Aorta (tissue), 5 donors: ENCODE results near the gene ZNF516. TPM values are rescaled to one million over a fixed set of nuclear protein-coding genes. Genes with fewer than 3 reads are reported as not detected.
"Not testable (repeated sequence)": the region's sequence is repeated elsewhere in the genome, so short reads cannot be mapped to it uniquely, and the experiment has no call there.

Experiments used
- ATAC-seq: fragments of 200-7000 bp; cut with Tn5 transposase; one replicate; pipeline ENCODE4 v1.9.1; 2022; ENCODE audit warnings: moderate library complexity; ENCODE audit not compliant: low FRiP score
- DNase-seq, 2 donors: peaks; one replicate each; pipeline ENCODE4 v3.0.0-alpha.2; 2020
- H3K27ac ChIP-seq, 2 donors: one replicate each; pipeline ENCODE4 v1.5.1; 2013; ENCODE audit warnings: low read length in 2 of 2, mild to moderate bottlenecking in 2 of 2, moderate library complexity in 2 of 2, control low read depth in 1 of 2, inconsistent platforms in 1 of 2, low read depth in 1 of 2
- H3K27me3 ChIP-seq, 2 donors: one replicate each; pipeline ENCODE4 v1.6.1; 2013; ENCODE audit warnings: control low read depth in 1 of 2, low read length in 1 of 2, mild to moderate bottlenecking in 1 of 2, moderate library complexity in 1 of 2; ENCODE audit not compliant: insufficient read depth in 2 of 2, control insufficient read depth in 1 of 2
- H3K36me3 ChIP-seq, 2 donors: one replicate each; pipeline ENCODE4 v1.6.1; 2013; ENCODE audit warnings: control low read depth in 1 of 2, low read length in 1 of 2, mild to moderate bottlenecking in 1 of 2; ENCODE audit not compliant: insufficient read depth in 2 of 2, control insufficient read depth in 1 of 2
- H3K4me1 ChIP-seq, 2 donors: one replicate each; pipeline ENCODE4 v1.6.1; 2013; ENCODE audit warnings: low read length in 2 of 2, control low read depth in 1 of 2, mild to moderate bottlenecking in 1 of 2, moderate library complexity in 1 of 2; ENCODE audit not compliant: insufficient read depth in 2 of 2, control insufficient read depth in 1 of 2
- H3K4me3 ChIP-seq, 2 donors: one replicate each; pipeline ENCODE4 v1.5.1; 2013; ENCODE audit warnings: low read length in 2 of 2, control low read depth in 1 of 2, mild to moderate bottlenecking in 1 of 2
- H3K9me3 ChIP-seq: one replicate; pipeline ENCODE4 v1.6.1; 2013; ENCODE audit warnings: mild to moderate bottlenecking, low read length; ENCODE audit not compliant: control insufficient read depth
- WGBS, 2 donors: extraction: QIAGEN DNeasy Blood & Tissue Kit; methylation state at CpG; one replicate each; pipeline ENCODE4 v1.1.7; 2013; 5-methylcytosine and 5-hydroxymethylcytosine counted together
- intact Hi-C, 2 donors: fragments of 100-400 bp; cut with DNase I; formaldehyde crosslinking; loops; one replicate each; pipeline versions ENCODE4 v1.14.2 to v1.15.0; 2022
- long read RNA-seq, 2 donors: library from polyadenylated mRNA; unstranded; transcript quantifications; one replicate each; pipeline ENCODE4 v2.0.0, GENCODE V29; 2020 to 2021
- polyA plus RNA-seq, 2 donors: library from polyadenylated mRNA; stranded (reverse); fragments of 200-250 nt; gene quantifications; one replicate each; pipeline ENCODE4 v1.2.3, GENCODE V29; 2013
- total RNA-seq, 2 donors: library from RNA; stranded (reverse); fragmentation: NEBNext Ultra II Directional; extraction: Animal tissue kit (Norgen Biotek cat#: 25700); gene quantifications; one replicate each; pipeline ENCODE4 v1.2.1, GENCODE V29; 2021
- donor health status: healthy with polysubstance abuse.
- donor health status: Bipolar disorder and iron deficiency.
- donor health status: DM: no; HTN: no; CAD: no.
- donor health status: DM: no; HTN: no; CAD: no.
- donor health status: DM: yes; HTN: yes; CAD: no.

The ZNF516 gene, protein sequence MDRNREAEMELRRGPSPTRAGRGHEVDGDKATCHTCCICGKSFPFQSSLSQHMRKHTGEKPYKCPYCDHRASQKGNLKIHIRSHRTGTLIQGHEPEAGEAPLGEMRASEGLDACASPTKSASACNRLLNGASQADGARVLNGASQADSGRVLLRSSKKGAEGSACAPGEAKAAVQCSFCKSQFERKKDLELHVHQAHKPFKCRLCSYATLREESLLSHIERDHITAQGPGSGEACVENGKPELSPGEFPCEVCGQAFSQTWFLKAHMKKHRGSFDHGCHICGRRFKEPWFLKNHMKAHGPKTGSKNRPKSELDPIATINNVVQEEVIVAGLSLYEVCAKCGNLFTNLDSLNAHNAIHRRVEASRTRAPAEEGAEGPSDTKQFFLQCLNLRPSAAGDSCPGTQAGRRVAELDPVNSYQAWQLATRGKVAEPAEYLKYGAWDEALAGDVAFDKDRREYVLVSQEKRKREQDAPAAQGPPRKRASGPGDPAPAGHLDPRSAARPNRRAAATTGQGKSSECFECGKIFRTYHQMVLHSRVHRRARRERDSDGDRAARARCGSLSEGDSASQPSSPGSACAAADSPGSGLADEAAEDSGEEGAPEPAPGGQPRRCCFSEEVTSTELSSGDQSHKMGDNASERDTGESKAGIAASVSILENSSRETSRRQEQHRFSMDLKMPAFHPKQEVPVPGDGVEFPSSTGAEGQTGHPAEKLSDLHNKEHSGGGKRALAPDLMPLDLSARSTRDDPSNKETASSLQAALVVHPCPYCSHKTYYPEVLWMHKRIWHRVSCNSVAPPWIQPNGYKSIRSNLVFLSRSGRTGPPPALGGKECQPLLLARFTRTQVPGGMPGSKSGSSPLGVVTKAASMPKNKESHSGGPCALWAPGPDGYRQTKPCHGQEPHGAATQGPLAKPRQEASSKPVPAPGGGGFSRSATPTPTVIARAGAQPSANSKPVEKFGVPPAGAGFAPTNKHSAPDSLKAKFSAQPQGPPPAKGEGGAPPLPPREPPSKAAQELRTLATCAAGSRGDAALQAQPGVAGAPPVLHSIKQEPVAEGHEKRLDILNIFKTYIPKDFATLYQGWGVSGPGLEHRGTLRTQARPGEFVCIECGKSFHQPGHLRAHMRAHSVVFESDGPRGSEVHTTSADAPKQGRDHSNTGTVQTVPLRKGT
- total RNA-seq: 10 to 100 TPM; 26.0 to 55.6 TPM
- 1 to 10 TPM; 2.0 to 8.1 TPM for polyA plus RNA-seq
- long read RNA-seq, donor 1, partial matches to known transcripts: 2 of 13 reads
- long read RNA-seq, donor 1, other reads (novel, unspliced or antisense): 11 of 13 reads
- long read RNA-seq, donor 2, partial matches to known transcripts: 6 of 18 reads
- long read RNA-seq, donor 2, other reads (novel, unspliced or antisense): 12 of 18 reads

DNA sequence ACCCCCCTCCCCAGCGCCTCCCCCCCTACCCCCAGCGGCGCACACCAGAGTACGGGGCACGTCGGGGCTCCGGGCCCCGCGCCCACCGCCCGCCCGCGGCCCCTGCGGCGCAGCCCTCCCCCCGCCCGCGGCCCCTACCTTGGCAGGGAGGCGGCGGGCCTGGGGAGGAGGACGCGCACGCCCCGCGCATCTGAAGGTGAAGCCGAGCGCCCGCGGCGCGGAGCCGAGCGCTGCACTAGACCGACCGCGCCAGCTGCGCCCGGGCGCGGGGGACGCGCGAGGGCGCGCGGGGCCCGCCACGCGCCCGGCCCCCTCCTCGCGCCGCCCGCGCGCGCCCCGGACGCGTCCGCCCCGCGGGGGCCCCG lies at the start of gene ZNF516:
Gene ZNF516 (minus strand): TSS at position 237 of the 365 bp plus-strand sequence. CDS start 52,188 bp downstream, outside the sequence.
- peak within 1 kb of the TSS; percentile 54 to 97 for H3K4me3 ChIP-seq
- no peaks in the 10 kb centered on the region for H3K36me3 ChIP-seq
- intact Hi-C loops: loop anchor here in 1 of 2 donors (10.0 kb wide), 1 partner anchor 120 kb away; no protein-coding TSS in a partner anchor
- peak; percentile 61 to 79 for DNase-seq
- no peak for ATAC-seq
- 0 to 1% methylated on average over 15 to 64 of the region's 64 CpGs for WGBS, 2 donors
- H3K4me1 ChIP-seq: no peaks in the 10 kb centered on the region
- no peaks in the 10 kb centered on the region for H3K27me3 ChIP-seq
- no peak within 1 kb of the TSS for H3K27ac ChIP-seq
- no peaks in the 10 kb centered on the region for H3K9me3 ChIP-seq

DNA sequence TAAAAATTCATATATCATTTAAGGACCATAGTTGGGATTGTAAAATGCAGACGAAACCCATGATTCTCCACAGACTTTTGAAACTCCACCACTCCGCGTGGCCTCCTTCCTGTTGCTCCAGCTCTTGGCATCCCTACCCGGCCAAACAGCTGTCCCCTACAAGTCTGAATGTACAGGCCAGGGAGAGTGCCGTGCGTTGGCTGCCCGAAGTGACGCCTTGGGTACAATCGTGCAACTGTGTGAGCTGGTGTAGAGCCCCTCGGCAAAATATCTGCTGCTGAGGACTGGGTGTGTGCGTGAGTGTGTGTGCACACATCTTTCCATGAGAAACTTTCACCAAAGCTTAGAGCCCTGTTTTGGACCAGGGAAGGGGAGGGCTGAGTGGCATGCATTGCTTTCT lies 43.8 kb upstream of the ZNF516 start:
- Histone ChIP-seq H3K4me3 (no peak overlapping the region), H3K36me3 (no peaks in the 10 kb centered on the region), H3K9me3 (no peaks in the 10 kb centered on the region), H3K4me1 (no peaks in the 10 kb centered on the region), H3K27me3 (no peaks in the 10 kb centered on the region), H3K27ac (no peak overlapping the region)
- ATAC-seq (no peak), DNase-seq (no peak)
- intact Hi-C loops: no loop called here
- 87 to 90% methylated on average over 11 of the region's 11 CpGs for WGBS, 2 donors

DNA sequence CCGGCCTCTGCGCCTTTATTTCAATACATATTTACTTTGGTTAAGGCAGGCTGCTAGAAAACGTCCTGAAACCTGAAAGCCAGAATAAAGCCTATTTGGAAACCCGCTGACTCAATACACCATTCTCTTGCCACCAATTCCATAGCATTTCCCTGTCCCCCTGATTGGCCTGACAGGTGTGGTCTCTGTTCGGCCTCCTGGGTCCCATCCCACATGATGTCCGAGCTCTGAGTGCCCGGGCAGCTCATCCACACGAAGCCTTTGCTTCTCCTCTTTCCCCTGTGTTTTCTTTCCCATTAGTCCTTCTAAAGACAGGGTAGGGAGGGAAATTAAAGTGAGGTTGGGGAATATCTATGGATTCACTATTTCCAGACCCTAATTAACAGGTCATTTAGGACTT lies 42.6 kb upstream of the ZNF516 start:
- no peaks in the 10 kb centered on the region for H3K27me3 ChIP-seq
- no peak overlapping the region for H3K4me3 ChIP-seq
- DNase-seq (no peak), ATAC-seq (no peak)
- whole genome bisulfite sequencing, 2 donors: 88 to 89% methylated on average over 8 of the region's 8 CpGs
- H3K27ac ChIP-seq: no peak overlapping the region
- no peaks in the 10 kb centered on the region for H3K4me1 ChIP-seq
- intact Hi-C loops: no loop called here
- no peaks in the 10 kb centered on the region for H3K9me3 ChIP-seq
- no peaks in the 10 kb centered on the region for H3K36me3 ChIP-seq

DNA sequence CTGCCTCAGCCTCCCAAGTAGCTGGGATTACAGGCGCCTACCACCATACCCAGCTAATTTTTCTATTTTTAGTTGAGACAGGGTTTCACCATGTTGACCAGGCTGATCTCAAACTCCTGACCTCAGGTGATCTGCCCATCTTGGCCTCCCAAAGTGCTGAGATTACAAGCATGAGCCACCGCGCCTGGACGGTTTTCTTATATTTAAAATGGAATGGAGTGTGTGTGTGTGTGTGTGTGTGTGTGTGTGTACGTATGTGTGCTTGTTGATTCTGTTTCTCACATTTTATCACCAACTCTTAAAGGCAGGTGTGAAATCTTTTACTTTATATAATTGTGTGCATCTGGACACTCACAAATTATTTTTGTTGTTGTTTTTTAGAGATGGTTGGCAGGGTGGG lies 41.6 kb upstream of the ZNF516 start:
- intact Hi-C loops, H3K36me3 ChIP-seq, H3K9me3 ChIP-seq, H3K4me1 ChIP-seq, H3K27ac ChIP-seq, DNase-seq, ATAC-seq, H3K4me3 ChIP-seq, H3K27me3 ChIP-seq: not testable (repeated sequence)
- 94 to 95% methylated on average over 5 of the region's 5 CpGs for WGBS, 2 donors

DNA sequence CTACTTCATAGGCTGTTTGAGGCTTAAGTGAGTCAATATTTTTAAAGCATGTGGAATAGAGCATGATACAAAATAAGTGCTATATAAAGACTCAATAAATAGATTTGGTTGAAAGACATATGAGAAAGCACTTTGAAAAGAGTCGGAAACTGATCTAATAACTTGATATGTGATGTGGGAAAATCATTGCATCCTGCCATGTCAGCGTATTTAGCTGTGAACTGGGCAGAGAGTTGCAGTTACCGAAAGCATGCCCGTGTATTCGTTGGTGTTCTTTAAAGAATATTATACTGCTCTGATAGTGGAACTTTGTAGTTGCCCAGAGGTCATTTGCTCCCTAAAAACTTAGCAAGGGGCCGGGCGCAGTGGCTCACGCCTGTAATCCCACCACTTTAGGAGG lies 37.8 kb upstream of the ZNF516 start:
- 87 to 90% methylated on average over 8 of the region's 8 CpGs for WGBS, 2 donors
- H3K36me3 ChIP-seq: no peaks in the 10 kb centered on the region
- no peaks in the 10 kb centered on the region for H3K9me3 ChIP-seq
- H3K4me3 ChIP-seq: no peak overlapping the region
- H3K27me3 ChIP-seq: no peaks in the 10 kb centered on the region
- ATAC-seq: no peak
- H3K27ac ChIP-seq: no peak overlapping the region
- no peak for DNase-seq
- intact Hi-C loops: no loop called here
- no peaks in the 10 kb centered on the region for H3K4me1 ChIP-seq

DNA sequence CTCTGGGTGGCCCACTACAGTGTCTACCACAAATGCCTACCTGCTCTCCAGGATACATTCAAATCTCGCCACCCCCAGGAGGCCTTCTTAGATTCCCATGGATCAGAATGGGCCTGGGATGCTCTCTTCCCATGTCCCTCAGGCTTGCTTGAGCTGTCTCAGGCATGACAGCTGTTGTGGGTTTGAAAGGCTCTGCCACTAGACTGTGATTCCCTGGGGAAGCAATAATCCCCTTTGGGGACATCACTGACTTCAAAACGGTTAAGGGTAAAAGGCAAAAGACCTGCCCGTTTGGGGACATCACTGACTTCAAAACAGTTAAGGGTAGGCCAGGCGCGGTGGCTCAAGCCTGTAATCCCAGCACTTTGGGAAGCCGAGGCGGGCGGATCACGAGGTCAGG lies 35.8 kb upstream of the ZNF516 start:
- no peaks in the 10 kb centered on the region for H3K4me1 ChIP-seq
- no peaks in the 10 kb centered on the region for H3K9me3 ChIP-seq
- no peak for DNase-seq
- H3K4me3 ChIP-seq: no peak overlapping the region
- H3K27ac ChIP-seq: no peak overlapping the region
- intact Hi-C loops: no loop called here
- no peak for ATAC-seq
- H3K27me3 ChIP-seq: no peaks in the 10 kb centered on the region
- 95 to 98% methylated on average over 7 to 9 of the region's 9 CpGs for WGBS, 2 donors
- no peaks in the 10 kb centered on the region for H3K36me3 ChIP-seq

DNA sequence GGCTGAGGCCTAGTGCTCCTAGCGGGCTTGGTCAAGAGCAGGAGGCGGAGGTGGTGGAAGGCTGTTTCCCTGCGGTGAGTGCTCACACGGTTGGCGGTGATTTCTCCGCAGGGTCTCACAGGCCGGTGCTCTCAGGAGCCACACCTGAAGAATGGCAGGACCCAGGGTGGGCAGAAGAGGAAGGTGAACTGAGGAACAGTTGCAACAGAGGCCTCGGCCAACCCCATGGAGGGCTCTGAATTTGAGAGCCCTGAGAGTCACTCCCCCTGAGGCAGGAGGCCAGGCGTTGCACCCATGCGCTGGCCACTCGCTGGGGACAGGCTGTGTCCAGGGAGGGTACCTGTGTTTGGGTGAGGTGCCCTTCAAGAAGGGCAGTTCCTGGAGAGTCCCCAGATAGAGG lies 35.3 kb upstream of the ZNF516 start:
- WGBS, 2 donors: 97 to 99% methylated on average over 11 of the region's 11 CpGs

DNA sequence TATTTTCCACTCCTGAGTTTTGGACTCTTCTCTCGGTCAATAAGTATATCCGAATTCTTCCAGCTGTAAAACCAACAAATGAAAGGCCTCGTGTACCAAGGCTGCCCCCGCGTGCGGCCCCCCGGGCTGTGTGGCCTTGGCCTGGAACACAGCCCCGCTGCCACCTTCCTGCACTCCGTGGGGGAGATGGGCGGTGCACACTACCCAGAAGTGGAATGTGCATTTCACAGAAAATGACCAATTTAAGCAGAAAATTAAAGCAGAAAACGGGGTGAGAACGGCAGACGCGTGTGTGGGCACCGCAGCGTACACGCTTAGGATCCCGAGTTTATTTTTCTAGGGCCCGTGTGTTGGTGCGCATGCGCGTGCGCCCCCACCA lies 34.4 kb upstream of the ZNF516 start:
- H3K36me3 ChIP-seq: no peaks in the 10 kb centered on the region
- H3K4me1 ChIP-seq: no peaks in the 10 kb centered on the region
- no peaks in the 10 kb centered on the region for H3K27me3 ChIP-seq
- H3K9me3 ChIP-seq: no peaks in the 10 kb centered on the region
- DNase-seq (peak in 1 of 2 donors; percentile 66), ATAC-seq (no peak)
- 91 to 92% methylated on average over 23 of the region's 23 CpGs for WGBS, 2 donors
- no peak overlapping the region for H3K4me3 ChIP-seq
- intact Hi-C loops: no loop called here
- no peak overlapping the region for H3K27ac ChIP-seq

More for the DNA sequence above, 35.3 kb upstream of the ZNF516 start:
- no peaks in the 10 kb centered on the region for H3K4me1 ChIP-seq
- no peak overlapping the region for H3K4me3 ChIP-seq
- ATAC-seq: no peak
- no peak for DNase-seq
- no peaks in the 10 kb centered on the region for H3K36me3 ChIP-seq
- H3K27me3 ChIP-seq: no peaks in the 10 kb centered on the region
- H3K27ac ChIP-seq: no peak overlapping the region
- H3K9me3 ChIP-seq: no peaks in the 10 kb centered on the region
- intact Hi-C loops: no loop called here
